HG03280 (cell line): ENCODE results near the gene RETREG1.

Source experiments
- ATAC-seq: cut with Tn5 transposase; IDR thresholded peaks from one replicate; pipeline ENCODE4 v1.9.1; 2021; ENCODE audit warnings: mild to moderate bottlenecking, moderate library complexity; ENCODE audit not compliant: unreplicated experiment

The RETREG1 gene

DNA sequence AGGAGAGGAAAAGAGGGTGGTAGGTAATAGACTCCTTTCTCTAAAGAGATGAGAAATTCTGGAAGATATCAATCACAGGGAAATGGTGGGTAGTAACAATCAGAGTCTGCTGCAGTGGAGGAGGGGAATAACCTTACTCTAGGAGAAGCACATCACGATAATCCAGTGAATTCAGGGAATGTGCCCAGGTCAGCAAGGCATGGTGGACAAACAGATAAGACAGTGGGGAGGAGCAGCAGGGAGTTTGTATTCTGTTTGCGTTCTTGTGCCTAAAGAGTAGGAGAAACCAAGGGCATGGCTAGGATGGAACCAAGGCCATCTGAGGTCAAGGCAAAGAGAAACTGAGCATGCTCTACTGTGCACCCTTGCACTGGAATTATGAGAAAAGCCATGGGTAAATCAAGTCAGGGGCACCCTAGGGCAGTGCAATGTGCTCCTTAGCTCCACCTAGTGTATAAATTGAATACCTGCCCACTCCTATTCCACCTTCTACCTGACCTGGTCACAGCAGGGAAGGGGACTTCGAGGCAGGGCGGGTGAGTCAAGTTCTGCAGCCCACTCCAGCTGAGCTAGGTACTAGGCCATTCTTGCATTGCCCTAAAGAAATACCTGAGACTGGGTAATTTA is 31.6 kb downstream of the RETREG1 start:
- ATAC-seq, result peak; percentile 50

GRCh38 chr5:16582081-16582480 is 34.7 kb downstream of the RETREG1 start:
- no peak for ATAC-seq

GRCh38 chr5:16580382-16580781 is 36.4 kb downstream of the RETREG1 start:
- ATAC-seq, result no peak

- no peak for ATAC-seq
Observed at GRCh38 chr5:16579142-16579847, 37.5 kb downstream of the RETREG1 start.

DNA sequence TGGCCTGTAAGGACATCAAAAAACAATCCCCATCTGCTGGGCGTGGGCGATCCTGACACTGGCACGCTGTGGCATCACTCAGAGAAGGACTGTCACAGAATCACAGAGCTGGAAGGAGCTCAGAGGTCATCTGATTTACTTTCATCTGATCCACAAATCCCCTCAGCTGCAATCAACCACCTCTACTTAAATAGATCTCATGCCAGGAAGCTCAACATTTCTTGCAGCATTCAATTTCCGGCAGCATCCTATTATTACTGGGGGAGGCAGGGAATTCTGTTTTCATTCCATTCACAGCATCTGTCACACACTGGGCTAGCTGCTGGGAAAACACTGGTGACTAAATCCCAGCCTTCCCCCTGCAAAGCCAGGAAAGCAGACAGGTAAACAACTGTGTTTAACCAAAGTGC is 38.3 kb downstream of the RETREG1 start:
- ATAC-seq, result no peak

DNA sequence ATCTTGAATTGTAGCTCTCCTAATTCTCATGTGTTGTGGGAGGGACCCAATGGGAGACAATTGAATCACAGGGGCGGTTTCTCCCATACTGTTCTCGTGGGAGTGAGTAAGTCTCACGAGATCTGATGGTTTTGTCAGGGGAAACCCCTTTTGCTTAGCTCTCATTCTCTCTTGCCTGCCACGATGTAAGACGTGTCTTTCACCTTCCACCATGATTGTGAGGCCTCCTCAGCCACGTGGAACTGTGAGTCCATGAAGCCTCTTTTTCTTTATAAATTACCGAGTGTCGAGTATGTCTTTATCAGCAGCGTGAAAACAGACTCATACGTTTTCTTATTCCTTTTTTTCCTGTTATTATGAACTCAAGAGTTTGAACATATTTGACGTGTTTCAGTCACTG is 39.1 kb downstream of the RETREG1 start:
- ATAC-seq, result no peak

DNA sequence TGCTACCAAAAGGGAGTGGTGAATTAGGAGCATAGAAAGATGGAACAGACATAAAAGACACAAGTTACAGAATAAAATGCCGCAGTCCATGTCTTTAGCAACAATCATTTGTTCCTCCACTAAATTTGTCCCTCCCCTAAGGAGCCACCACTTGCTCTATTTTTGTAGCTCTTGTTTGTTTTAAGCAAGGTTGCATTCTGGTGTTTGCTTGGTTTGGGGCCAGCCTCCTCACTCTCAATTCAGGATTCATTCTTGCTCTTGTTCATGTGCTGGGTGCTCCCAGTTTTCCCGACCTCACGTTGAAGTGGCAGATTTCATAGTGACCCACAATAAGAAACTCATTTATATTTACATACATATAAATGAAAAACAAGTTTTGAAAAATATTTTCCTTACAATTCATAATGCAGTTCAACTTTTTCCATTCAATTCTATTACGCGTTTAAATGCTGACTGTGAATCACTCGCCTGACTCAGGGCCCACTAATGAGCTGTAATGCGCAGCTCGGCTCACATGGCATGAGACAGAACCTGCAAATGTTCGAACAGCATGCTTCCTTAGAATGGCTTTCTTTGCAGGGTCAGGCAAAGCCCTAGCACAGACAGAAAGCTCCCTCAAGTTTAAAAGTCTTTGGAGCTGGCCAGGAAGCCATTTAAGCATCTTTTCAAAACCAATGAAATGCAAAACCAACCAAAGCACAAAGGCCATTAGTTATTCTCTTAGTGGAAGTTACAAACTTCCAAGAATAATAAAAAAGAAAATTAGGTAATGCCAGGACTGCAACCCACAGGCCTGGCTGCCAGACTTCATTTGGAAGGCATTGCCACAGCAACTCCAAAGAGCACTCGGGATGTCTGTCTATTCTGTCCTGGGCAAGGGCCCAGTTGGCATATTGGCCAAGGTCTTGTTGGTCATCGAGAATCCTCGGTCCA is 41.7 kb downstream of the RETREG1 start:
- ATAC-seq, result no peak

GRCh38 chr5:16573401-16573800 is 43.4 kb downstream of the RETREG1 start:
- ATAC-seq, result no peak

DNA sequence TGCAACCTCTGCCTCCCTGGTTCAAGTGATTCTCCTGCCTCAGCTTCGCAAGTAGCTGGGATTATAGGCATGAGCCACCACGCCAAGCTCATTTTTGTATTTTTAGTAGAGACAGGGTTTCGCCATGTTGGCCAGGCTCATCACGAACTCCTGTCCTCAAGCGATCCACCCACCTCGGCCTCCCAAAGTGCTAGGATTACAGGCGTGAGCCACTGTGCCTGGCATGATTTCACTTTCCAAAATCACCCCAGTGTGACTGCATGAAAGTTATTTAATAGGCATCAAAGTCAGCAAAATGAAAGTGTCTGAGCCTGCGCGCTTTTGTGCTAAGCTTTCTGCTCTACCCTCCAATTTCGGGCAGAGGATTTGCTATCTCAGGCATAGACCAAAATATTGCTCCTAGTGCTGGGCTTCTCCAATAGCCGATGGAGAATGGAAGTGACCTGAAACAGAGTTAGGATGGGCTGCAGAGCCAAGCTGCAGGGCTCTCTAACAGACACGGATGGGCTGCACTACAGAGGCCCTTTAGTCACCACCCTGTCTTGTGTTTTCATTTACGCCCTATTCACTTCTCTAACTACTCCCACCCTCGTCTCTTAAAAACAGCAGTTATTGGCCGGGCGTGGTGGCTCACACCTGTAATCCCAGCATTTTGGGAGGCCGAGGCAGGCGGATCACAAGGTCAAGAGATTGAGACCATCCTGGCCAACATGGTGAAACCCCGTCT is 44.3 kb downstream of the RETREG1 start:
- no peak for ATAC-seq

- ATAC-seq, result no peak
Observed at GRCh38 chr5:16571016-16571415, 45.8 kb downstream of the RETREG1 start.

GRCh38 chr5:16570121-16570815 is 46.5 kb downstream of the RETREG1 start:
- no peak for ATAC-seq

GRCh38 chr5:16568875-16569580 is 47.8 kb downstream of the RETREG1 start:
- no peak for ATAC-seq

GRCh38 chr5:16567365-16567764 is 49.4 kb downstream of the RETREG1 start:
- ATAC-seq, result no peak

DNA sequence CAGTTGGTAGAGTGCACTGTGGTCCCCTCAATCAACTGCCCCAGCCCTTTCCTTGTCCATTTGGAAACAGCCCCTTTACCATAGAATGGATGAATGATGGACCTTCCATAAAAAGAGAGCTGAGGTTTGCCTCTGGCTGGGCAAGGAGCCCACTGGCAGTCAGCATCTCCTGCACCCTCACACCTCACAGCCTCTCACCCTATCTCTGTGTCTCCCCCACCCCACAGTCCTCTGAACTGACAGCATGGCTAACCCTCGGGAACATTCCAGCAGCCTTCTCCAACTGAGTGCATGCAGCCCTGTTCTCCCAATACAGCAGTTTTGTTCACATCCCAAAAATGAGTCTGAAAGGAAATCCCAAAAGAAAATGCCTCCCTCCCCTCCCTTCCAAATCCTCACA is 51.7 kb downstream of the RETREG1 start:
- ATAC-seq, result no peak

DNA sequence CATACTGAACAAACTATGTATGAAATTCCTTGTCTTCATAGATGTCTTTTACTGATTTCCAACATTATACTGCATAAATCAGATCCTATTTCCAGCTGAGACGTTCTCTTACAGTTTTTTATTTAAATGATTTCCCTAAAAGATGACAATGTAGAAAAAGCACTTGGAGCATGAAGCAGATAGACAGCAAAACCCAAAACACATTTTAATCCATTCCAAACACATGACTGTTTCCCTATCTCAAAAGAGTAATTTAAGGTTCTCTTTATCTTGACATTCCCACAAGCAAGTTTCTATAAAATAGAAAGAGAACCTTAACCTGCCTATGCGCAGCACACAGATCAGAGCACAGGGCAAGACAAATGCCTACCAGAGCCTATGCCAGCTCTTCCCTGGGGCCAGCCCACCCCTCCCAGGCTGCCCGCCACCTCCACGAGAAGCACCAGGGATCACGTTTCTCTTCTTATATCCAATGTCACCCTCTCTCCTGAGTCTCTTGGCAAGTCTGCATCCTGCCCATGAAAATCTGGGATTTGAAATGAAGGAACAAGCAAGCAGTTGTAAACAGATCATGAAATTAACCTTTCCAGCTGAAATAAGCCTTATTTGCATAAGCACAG is 52.4 kb downstream of the RETREG1 start:
- no peak for ATAC-seq

DNA sequence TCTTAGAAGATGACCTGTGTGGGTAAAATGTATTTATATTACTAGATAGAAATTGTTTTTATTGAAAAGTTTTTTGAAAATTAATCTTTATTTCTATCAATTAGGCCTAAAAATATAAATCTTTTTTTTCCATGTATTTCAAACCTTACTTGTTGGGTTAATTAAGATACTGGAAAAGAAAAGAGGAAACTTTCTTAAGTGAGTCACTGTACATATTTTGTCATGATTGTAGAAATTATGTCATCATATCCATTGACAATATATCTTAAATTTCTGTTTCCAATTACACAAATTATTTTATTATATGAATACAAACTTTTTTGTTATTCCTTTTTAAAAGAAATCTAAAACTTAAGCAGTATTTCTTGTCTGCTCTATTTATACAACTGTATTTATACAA is 53.1 kb downstream of the RETREG1 start:
- ATAC-seq, result no peak

- ATAC-seq, result no peak
Observed at GRCh38 chr5:16561660-16562059, 55.1 kb downstream of the RETREG1 start.

GRCh38 chr5:16559702-16560101 is 57.1 kb downstream of the RETREG1 start:
- ATAC-seq, result no peak

GRCh38 chr5:16558984-16559629 is 57.7 kb downstream of the RETREG1 start:
- ATAC-seq, result no peak
